ENCODE results near the gene NAPA.

Gene NAPA

GRCh38 chr19:47438793-47439220 lies 76.1 kb downstream of the NAPA start:
- H3K27me3 ChIP-seq (ENCODE audit: insufficient read depth, poor library complexity, severe bottlenecking) = peaks cover 4% of the 10 kb centered on the region
- DNase-seq (ENCODE audit: low read depth in 1 of 2, low spot score in 1 of 2) = no peak

More at GRCh38 chr19:47438793-47439220, 76.1 kb downstream of the NAPA start:
- TF ChIP-seq GABPA (IDR thresholded peaks at IDR 0.05; ENCODE audit: low read depth) (no peak), REST (IDR thresholded peaks at IDR 0.05; ENCODE audit: insufficient replicate concordance, low read depth) (peak; percentile 29)
- Histone ChIP-seq H3K27ac (replicated peaks) (no peak overlapping the region), H3K4me3 (replicated peaks; ENCODE audit: insufficient read depth, low read length) (no peak overlapping the region)
